HG02623 (cell line): ENCODE results near the gene AIPL1.

Experiments used
- ATAC-seq: cut with Tn5 transposase; IDR thresholded peaks from one replicate; pipeline ENCODE4 v1.9.1; 2021; ENCODE audit warnings: moderate library complexity; ENCODE audit not compliant: unreplicated experiment

AIPL1 gene

GRCh38 chr17:6450926-6451832 lies 16.3 kb upstream of the AIPL1 start:
- ATAC-seq = no peak

GRCh38 chr17:6449307-6449706 lies 14.4 kb upstream of the AIPL1 start:
- no peak for ATAC-seq

GRCh38 chr17:6448473-6448872 lies 13.6 kb upstream of the AIPL1 start:
- no peak for ATAC-seq

GRCh38 chr17:6446516-6447100 lies 11.7 kb upstream of the AIPL1 start:
- no peak for ATAC-seq

- no peak for ATAC-seq
Observed at GRCh38 chr17:6444571-6445335, 9.8 kb upstream of the AIPL1 start.

GRCh38 chr17:6443692-6444570 lies 9.0 kb upstream of the AIPL1 start, which contains the start of gene PIMREG:
Gene PIMREG (plus strand): TSS chr17:6444455. CDS start chr17:6445111, 656 bp downstream.
- peak; percentile 74 for ATAC-seq

GRCh38 chr17:6442775-6443174 lies 7.9 kb upstream of the AIPL1 start:
- no peak for ATAC-seq

- no peak for ATAC-seq
Observed at GRCh38 chr17:6439951-6440350, 5.0 kb upstream of the AIPL1 start.

- ATAC-seq = no peak
Observed at GRCh38 chr17:6437956-6438355, 3.0 kb upstream of the AIPL1 start.

- no peak for ATAC-seq
Observed at GRCh38 chr17:6437466-6437865, 2.5 kb upstream of the AIPL1 start.

GRCh38 chr17:6435968-6436367 lies 1.0 kb upstream of the AIPL1 start:
- ATAC-seq = no peak

GRCh38 chr17:6430769-6431168 lies 4.2 kb downstream of the AIPL1 start:
- ATAC-seq = no peak

- no peak for ATAC-seq
Observed at GRCh38 chr17:6429266-6429665, 5.7 kb downstream of the AIPL1 start.

- ATAC-seq = no peak
Observed at GRCh38 chr17:6428207-6428965, 6.5 kb downstream of the AIPL1 start.

- no peak for ATAC-seq
Observed at GRCh38 chr17:6427279-6427781, 7.6 kb downstream of the AIPL1 start.

- ATAC-seq = no peak
Observed at GRCh38 chr17:6426356-6427101, 8.4 kb downstream of the AIPL1 start.

GRCh38 chr17:6425407-6425806 lies 9.5 kb downstream of the AIPL1 start:
- no peak for ATAC-seq

GRCh38 chr17:6423931-6424330 lies 11.0 kb downstream of the AIPL1 start:
- ATAC-seq = no peak

GRCh38 chr17:6422654-6423241 lies 12.2 kb downstream of the AIPL1 start:
- no peak for ATAC-seq
